AG20443 (cell line): Measurements from ENCODE around the gene DDX55.
A peak's percentile ranks its signal among the peaks of the same experiment; 100 is the strongest.
"Not testable (repeated sequence)": the region's sequence is repeated elsewhere in the genome, so short reads cannot be mapped to it uniquely, and the experiment has no call there.

Experiments
- DNase-seq: peaks from one replicate; pipeline ENCODE4 v3.0.0; 2012; ENCODE audit warnings: low spot score, mixed read lengths

Gene DDX55, protein sequence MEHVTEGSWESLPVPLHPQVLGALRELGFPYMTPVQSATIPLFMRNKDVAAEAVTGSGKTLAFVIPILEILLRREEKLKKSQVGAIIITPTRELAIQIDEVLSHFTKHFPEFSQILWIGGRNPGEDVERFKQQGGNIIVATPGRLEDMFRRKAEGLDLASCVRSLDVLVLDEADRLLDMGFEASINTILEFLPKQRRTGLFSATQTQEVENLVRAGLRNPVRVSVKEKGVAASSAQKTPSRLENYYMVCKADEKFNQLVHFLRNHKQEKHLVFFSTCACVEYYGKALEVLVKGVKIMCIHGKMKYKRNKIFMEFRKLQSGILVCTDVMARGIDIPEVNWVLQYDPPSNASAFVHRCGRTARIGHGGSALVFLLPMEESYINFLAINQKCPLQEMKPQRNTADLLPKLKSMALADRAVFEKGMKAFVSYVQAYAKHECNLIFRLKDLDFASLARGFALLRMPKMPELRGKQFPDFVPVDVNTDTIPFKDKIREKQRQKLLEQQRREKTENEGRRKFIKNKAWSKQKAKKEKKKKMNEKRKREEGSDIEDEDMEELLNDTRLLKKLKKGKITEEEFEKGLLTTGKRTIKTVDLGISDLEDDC

DNA sequence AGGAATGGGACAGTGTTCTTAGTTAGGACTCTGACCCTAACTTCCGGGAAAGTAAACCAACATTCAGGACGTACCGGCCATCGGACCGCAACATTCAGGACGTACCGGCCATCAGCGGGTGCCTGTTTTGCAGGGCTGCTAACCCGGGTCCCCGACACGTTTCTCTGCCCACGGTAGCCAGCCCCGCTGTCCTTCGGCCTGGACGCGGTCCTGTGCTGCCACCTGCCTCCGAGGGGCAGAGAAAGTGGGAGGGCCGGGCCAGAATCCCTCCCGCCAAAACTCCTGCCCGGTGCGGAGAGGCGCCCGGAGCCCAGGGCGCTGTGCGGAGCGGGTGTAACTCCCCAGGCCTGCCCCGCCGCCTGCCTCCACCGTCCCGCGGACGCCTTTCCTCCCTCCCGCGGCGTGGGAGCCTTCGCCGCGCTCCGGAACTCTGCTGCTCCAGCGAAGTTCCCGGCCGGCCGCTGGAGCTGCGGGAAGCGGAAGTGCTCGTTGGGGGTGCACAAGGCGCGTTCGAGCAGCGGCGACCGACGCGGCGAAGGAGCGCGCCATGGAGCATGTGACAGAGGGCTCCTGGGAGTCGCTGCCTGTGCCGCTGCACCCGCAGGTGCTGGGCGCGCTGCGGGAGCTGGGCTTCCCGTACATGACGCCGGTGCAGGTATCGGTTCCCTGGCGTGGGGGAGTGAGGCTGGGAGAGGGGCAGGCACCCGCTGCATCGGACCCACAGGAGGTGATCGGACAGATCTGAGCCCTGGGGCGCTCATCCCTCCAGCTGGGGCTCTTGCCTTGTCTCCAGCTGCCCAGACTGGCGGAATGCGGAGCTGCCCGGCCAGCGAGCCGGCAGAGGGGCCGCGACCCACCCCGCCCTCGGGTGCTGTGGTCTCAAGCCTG, at the start of gene DDX55:
TSS of gene DDX55 (plus strand) at position 498 of the 888 bp plus-strand sequence. CDS start at position 548, 50 bp downstream.
- peak; percentile 93 for DNase-seq

DNA sequence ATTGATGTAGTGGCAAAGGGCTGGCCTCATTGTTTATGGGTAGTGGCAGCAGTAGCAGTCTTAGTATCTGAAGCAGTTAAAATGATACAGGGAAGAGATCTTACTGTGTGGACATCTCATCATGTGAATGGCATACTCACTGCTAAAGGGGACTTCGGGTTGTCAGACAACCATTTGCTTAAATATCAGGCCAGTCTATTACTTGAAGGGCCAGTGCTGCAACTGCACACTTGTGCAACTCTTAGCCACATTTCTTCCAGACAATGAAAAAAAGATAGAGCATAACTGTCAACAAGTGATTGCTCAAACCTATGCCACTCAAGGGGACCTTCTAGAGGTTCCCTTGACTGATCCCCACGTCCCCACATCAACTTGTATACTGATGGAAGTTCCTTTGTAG, 47.8 kb upstream of the DDX55 start:
- DNase-seq = not testable (repeated sequence)

DNA sequence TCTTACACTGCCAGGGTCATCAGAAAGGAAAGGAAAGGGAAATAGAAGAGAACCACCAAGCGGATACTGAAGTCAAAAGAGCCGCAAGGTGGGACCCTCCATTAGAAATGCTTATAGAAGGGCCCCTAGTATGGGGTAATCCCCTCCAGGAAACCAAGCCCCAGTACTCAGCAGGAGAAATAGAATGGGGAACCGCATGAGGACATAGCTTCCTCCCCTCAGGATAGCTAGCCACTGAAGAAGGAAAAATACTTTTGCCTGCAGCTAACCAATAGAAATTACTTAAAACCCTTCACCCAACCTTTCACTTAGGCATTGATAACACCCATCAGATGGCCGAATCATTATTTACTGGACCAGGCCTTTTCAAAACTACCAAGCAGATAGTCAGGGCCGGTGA, 47.1 kb upstream of the DDX55 start:
- not testable (repeated sequence) for DNase-seq

DNA sequence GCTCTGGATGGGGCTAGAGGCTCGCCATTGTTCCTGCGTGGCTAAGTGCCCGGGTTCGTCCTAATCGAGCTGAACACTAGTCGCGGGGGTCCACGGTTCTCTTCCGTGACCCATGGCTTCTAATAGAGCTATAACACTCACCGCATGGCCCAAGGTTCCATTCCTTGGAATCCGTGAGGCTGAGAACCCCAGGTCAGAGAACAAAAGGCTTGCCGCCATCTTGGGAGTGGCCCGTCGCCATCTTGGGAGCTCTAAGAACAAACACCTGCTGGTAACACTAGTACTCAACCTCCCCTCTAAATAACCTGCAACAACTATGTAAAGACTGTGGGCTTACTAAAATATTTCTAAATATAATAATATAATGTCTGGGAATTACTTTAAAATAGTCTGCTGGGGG, 43.4 kb upstream of the DDX55 start:
- DNase-seq = not testable (repeated sequence)

DNA sequence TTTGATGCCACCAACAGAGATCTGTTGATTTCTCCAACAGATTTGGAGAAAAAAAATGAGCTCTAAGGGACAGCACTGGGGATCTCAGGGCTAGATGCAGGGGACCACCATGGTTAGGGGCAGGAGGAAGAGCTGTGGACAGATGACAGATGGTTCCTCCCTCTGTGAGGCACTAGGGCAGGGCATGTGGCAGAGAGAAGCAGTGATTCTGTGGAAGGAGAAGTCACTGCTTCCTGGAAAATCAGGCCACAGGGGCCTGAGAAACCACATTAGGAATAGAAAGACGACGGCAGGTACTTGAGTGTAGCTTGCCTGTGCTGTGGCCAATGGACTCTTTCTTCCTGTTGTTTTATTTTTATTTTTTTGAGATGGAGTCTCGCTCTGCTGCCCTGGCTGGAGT, 42.4 kb upstream of the DDX55 start:
- DNase-seq = no peak

DNA sequence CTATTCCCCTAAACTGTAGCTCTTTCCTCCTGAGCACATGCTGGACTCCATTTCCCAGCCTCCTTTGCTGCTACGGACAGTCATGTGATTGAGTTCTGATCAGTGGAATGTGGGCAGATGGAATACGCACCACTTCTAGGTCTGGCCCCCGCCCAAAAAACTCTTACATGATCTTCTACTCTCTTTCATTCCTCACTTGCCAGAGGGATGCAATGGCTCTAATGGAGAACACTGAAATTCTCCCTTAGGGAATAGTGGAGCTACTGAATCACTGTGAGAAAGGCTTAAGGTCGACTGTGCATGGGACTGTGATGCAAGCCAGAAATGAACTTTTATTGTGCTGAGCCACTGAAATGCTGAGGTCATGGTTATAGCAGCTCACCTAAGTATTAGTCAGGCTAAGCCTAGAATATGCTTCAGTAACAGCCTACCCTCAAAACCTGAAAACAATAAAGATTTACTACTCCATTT, 30.5 kb upstream of the DDX55 start:
- peak; percentile 76 for DNase-seq

DNA sequence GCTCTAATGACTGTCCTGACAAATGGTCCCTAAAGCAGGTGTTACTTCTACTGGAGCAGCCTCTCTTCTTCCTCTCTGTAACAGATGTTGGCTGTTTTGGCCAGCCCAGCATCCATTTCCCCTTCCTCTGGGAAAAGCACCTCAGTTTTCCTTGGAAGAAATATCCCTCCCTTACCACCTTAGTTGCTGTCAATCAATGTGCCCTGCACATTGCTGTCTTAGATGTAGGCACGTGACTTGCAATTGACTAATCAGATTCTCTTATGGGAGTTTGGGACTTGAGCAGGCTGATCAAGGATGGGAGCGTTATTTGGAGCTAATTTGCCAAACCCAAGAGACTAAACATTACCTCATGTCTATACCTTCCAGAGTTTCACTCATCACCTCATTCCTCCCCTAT, 29.5 kb upstream of the DDX55 start:
- DNase-seq = no peak

DNA sequence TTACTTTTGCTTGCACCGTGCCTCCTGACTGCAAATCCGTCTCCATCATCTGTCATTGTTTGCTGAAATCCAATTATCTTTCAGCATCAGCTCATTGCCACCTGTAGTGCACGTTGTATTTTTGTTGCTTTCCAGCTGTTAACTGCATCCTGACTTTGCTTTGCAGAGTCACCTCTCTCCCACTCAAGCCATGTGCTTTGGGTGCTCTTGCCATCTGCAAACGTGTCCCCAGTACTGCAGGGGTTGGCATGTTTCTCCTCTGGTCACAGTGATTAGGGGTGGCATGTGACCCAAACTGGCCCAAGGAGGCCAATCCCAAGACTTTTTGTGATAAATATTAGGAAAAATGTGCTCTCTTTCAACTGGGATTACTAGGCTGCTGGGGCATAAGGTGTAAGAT, 28.0 kb upstream of the DDX55 start:
- no peak for DNase-seq

DNA sequence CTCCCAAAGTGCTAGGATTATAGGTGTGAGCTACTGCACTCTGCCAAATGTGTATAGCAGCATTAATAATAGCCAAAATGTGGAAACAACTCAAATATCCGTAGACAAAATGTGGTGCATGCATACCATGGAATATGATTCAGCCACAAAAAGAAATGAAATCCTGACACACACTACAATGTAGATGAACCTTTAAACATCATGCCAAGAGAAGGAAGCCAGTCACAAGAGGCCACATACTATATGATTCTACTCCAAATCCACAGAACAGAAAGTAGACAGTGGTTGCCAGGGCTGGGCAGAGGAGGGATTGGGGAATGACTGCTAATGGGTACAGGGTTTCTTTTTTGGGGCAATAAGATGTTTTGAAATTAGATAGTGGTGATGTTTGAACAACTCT, 25.3 kb upstream of the DDX55 start:
- no peak for DNase-seq

DNA sequence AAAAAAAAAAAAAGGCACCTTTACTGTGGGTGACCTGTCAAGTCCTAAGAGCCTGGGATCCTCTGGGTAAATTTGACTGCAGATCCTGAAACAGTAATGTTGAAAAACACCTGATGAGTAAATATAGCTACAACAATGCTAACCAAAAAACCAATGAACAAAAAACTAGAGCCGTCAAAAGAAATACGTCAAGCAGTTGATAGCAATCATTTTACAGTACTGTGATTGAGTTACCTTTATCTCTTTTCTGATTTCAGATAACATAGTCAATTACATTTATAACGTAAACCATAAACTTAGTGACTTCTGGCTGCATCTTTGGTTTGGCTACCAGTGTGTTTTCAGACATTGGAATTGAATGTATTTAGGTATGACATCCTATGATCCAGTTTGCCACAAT, 23.7 kb upstream of the DDX55 start:
- DNase-seq = no peak

DNA sequence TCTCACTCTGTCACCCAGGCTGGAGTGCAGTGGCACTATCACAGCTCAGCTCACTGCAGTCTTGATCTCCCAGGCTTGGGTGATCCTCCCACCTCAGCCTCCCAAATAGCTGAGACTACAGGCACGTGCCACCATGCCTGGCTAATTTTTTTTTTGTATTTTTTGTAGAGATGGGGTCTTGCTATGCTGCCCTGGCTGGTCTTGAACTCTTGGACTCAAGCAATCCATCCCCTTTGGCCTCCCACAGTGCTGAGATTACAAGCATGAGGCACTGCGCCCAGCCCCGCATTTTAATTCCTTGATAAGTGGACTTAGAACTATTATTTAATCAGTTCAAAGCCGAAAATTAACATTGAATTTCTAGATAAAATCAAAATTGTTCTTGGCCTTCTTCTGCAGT, 23.1 kb upstream of the DDX55 start:
- DNase-seq = not testable (repeated sequence)

DNA sequence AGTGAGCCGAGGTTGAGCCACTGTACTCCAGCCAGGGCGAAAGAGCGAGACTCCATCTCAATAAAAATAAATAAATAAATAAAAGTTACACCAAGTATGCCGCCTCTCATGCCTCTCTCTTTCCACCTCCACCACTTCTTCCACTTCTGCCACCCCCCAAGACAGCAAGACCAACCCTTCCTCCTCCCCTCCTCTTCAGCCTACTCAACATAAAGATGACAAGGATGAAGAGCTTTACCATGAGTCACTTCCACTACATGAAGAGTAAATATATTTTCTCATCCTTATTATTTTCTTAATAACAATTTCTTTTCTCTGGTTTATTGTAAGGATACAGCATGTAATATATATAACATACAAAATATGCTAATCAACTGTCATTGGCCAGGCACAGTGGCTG, 21.1 kb upstream of the DDX55 start:
- no peak for DNase-seq

DNA sequence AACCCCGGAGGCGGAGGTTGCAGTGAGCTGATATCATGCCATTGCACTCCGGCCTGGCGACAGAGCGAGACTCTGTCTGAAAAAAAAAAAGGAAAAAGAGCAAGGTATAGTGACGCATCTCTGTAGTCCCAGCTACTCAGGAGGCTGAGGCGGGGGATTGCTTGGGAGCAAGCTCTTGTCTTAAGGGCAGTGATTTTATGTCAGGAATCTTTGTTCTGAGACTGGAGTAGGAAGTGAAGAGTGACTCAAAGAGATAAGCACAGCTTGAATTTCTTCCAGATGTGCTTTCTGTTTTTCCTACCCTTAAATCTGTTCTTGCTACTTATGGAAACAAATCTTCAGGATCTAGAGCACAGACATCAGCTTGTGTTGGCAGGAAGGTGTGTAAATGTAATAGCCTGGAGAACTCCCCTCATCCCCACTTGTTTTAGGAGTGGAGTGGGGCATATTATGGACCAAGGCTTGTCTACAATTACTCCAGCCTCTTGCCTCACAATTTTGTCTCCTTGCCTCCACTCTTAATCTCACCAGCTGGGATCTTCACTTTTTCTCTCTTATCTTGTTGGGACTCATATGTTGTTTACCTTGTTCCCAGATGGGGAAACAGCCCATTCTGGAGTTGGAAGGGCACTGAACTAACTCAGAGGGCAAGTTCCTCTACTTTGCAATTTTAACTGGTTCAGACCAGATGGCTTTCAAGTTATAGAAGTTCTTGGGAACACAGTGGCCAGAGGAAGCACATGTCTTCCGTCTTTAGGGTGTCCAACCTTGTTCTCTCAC, 10.0 kb upstream of the DDX55 start:
- DNase-seq = no peak

DNA sequence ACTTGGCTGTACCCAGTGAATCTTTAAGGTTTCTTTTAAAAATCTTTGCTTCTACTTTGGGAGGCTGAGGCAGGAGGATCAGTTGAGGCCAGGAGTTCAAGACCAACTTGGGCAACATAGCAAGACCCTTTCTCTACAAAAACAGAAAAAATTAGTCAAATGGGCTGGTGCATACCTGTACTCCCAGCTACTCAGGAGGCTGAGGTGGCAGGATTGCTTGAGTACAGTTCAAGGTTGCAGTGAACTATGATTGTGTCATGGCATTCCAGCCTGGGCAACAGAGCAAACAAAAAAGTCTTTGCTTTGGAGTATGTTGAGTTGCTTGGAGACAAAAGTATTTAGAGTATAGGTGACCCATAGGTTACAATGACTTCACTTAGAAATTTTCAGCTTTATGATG, 6.2 kb upstream of the DDX55 start:
- DNase-seq = no peak

DNA sequence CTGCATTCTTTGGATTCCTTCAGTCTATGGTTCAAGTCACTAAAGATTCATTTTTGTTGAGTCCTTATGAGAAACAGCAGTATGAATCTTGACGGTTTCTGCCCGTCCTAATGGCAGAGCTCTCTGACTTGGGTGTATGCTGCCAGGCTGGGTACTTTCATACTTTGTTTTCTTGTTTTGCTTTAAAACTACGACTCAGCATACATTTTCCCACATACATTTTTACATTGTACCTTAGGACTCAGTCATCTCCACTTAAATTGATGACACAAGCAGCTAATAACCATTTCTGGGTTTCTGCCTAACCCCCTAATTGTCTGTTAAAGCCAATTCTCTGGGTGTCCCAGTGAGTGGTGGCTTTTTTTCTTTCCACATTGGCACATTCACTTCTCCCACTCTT, 4.8 kb upstream of the DDX55 start:
- no peak for DNase-seq

DNA sequence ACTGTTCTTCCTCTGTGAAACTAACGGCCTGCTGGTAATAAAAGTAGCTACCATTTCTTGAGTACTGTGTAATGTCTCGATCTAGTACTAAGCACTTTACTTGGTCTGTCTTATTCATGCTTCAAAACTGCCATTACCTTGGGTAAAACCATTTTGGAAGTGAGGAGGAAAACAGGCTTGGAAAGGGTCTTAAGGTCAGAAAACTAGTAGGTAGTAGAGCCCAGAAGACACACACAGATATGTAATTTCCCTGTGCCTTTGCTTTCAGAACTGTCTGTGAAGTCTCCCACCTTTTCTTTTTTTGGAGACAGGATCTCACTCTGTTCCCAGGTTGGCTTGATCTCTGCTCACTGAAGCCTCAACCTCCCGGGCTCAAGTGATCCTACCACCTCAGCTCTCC, 3.4 kb upstream of the DDX55 start:
- DNase-seq = no peak

DNA sequence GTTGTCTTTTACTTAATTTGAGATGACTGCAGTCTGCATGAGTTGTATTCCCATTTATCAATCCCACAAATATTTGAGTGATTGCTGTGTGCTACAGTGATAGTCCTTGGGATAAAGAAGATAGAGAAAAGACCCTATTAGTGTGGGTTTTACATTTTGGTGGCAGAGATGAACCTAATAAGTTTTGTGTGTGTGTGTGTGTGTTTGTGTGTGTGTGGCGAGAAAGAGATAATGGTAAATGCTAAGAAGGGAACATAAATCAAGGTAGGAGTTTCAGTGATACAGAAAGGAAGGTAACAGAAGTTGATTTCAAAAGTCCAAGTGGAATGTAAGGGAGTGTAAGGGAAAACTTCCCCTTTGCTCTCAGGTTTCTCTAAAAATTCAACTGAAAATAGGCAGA, 2.6 kb upstream of the DDX55 start:
- DNase-seq = no peak

DNA sequence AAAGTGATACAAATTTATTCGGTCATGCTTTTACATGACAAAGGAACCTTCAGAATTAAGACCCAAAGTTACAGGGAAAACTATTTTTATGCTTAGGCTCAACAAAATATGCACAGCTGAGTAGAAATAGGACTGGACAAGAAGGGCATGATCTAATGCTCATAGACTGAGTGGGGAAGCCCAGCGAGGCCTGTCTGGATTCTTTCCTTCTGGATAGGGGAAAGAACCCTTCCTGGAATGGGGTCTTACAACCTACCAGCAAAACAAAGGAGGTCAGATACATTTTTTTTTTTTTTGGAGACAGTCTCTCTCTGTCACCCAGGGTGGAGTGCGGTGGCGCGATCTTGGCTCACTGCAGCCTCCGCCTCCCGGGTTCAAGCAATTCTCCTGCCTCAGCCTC, 2.2 kb upstream of the DDX55 start:
- no peak for DNase-seq

DNA sequence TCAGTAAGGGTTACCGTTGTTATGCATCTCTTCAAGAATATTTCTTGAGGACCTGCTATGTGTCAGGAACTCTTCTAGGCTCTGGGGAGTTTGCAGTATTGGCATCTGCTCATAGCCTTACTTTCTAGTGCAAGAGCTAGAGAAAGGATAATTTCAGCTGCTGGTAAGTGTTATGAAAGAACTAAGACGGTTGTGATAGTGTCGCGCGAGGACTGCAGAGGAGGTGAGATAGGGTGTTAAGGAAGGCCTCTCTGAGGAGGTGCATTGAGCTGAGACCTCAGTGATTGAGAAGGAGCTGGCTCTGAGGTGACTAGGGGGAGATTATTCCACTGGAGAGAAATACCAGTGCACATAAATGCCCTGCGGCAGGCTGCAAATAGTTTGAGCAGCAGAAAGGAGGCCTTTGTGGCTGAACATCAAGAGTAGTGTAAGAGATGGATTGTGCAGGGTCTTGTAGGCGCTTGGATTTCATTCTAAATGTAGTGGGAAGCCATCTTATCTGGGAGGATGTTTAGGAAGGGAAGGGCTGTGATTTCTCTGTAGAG, 824 bp downstream of the DDX55 start:
- DNase-seq = no peak

DNA sequence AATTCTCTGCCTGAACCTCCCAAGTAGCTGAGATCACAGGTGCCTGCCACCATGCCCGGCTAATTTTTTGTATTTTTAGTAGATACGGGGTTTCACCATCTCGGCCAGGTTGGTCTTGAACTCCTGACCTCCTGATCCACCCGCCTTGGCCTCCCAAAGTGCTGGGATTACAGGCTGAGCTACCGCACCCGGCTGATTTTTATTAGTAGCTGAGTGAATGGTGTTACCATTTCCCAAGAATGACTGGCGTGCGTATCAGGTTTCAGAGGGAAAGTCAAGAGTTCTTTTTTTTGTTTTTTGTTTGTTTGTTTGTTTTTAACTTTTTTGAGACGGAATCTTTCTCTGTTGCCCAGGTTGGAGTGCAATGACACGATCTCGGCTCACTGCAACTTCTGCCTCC, 1.6 kb downstream of the DDX55 start:
- not testable (repeated sequence) for DNase-seq

DNA sequence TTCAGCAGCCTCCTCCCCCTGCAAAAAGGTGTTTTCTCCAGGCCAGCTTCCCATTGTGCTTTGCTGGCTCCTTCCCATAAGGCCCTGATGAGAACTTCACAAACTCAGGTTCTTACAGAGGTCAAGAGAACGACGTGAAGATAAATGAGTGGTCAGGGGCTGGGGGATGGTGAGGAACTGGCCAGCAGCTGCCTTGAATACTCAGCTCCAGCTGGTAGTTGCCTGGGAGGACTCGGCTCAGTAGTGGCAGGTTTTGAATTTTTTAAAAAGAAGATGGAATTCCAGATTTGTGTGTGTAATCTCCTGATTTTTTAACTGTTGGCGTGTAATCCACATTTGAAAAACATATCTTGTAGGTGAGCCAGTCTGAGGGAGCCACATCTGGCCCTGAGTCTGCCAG, 5.9 kb downstream of the DDX55 start:
- DNase-seq = no peak

DNA sequence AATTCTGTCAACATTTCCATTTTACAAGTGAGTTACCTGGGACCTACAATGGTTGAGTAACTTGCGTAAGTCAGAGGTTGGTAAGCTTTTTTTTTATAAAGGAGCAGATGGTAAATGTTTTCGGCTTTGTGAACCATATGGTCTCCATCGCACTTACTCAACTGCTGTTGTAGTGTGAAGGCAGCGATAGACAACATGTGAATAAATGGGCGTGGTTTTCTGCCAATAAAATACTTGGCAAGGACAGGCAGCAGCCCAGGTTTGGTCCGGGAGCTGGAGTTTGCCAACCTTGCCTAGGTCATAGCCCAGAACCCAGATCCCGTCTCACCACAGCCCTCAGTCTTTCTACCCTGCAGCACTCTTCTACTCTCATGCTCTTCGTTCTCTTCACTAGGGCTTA, 6.3 kb downstream of the DDX55 start:
- no peak for DNase-seq
